ENCODE data around the gene MPHOSPH9.

The MPHOSPH9 gene

DNA sequence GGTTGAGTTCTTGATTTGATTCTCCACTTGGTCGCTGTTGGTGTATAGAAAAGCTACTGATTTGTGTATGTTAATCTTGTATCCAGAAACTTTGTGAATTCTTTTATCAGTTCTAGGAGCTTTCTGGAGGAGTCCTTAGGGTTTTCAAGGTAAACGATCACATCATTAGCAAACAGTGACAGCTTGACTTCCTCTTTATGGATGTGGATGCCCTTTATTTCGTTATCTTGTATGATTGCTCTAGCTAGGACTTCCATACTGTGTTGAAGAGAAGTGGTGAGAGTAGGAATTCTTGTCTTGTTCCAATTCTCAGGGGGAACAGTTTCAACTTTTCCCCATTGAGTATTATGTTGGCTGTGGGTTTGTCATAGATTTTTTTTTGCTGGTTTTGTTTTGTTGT lies 12.7 kb upstream of the MPHOSPH9 start:
- H3K4me3 ChIP-seq (ENCODE audit: low read depth, low read length): no peak overlapping the region
- TF ChIP-seq, protein P1, sequence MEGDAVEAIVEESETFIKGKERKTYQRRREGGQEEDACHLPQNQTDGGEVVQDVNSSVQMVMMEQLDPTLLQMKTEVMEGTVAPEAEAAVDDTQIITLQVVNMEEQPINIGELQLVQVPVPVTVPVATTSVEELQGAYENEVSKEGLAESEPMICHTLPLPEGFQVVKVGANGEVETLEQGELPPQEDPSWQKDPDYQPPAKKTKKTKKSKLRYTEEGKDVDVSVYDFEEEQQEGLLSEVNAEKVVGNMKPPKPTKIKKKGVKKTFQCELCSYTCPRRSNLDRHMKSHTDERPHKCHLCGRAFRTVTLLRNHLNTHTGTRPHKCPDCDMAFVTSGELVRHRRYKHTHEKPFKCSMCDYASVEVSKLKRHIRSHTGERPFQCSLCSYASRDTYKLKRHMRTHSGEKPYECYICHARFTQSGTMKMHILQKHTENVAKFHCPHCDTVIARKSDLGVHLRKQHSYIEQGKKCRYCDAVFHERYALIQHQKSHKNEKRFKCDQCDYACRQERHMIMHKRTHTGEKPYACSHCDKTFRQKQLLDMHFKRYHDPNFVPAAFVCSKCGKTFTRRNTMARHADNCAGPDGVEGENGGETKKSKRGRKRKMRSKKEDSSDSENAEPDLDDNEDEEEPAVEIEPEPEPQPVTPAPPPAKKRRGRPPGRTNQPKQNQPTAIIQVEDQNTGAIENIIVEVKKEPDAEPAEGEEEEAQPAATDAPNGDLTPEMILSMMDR (IDR thresholded peaks at IDR 0.05; ENCODE audit: borderline replicate concordance, insufficient read depth, low read depth, low read length): no peak

DNA sequence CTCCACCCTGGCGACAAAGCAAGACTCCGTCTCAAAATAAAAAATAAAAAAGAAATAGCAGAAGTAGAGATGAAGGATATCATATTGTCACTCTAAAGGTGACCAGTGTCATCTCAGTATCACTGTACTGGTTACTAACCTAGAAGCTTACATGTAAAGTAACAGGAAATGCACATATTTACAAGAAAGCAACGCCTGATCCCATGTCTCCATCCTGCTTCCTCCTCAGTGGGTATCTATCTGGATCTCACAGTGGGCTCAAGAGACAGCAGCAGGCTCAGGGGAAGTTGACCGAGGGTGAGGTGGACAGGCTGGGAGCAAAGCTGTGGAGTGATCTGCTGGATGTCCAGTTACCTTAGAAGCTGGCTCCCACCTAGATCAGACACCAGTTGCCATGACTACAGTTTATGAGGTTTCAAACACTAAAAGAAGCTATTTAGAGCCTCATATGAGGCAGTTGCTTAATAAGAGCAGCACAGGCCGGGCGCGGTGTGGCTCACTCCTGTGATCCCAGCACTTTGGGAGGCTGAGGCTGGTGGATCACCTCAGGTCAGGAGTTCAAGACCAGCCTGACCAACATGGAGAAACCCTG lies 10.8 kb upstream of the MPHOSPH9 start:
- TF ChIP-seq, protein P1 (IDR thresholded peaks at IDR 0.05; ENCODE audit: borderline replicate concordance, insufficient read depth, low read depth, low read length): no peak
- H3K4me3 ChIP-seq (ENCODE audit: low read depth, low read length): no peak overlapping the region

DNA sequence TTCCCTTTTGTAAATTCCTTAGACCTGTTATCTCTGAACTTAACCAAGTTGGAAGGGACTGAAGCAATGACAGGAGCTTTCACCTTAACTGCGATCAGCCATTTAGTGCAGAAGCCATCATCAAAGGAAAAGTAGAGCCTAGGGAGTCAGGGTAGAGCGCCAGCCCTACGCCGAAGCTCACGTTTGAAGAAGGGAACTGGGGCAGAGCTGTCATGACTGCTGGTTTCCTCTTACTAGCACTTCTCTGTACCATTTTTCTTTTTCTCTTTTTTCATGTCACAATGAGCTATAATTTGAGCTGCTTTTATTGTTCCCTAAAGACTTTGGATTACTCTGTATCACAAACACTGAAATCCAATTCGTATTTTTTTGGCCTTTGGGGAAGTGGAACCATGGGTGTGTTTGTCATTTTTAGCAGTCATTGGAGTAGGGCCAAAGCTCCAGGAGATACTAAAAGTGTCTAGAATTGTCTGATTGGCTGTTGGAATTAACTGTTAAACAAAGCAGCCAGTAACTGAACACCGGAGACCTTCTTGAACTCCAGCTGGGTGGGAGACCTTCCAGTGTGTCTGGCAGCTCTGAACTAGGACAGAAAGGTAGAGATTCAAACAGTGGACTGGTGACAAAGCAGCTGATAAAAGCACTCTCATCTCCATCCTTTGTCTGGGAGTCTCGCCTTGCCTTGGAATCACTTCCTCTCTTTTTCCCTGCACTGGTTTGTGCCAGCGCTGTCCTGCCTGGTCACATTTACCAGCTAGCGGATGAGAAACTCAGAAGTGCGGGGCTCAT lies 9.4 kb upstream of the MPHOSPH9 start:
- no peak overlapping the region for H3K4me3 ChIP-seq (ENCODE audit: low read depth, low read length)

DNA sequence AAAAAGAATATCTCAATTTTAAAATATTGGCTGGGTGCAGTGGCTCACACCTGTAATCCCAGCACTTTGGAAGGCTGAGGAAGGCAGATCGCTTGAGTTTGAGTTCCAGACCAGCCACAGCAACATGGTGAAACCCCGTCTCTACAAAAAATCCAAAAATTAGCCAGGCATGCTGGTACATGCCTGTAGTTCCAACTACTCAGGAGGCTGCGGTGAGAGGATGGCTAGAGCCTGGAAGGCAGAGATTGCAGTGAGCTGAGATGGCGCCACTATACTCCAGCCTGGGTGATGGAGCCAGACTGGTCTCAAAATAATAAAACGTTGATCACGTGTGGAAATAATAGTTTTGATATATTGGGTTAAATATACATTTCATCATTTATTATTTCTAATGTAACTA lies 6.0 kb upstream of the MPHOSPH9 start:
- H3K4me3 ChIP-seq (ENCODE audit: low read depth, low read length): no peak overlapping the region
- TF ChIP-seq, protein P1 (IDR thresholded peaks at IDR 0.05; ENCODE audit: borderline replicate concordance, insufficient read depth, low read depth, low read length): no peak

More for the DNA sequence above, 9.4 kb upstream of the MPHOSPH9 start:
- TF ChIP-seq, protein P1 (IDR thresholded peaks at IDR 0.05; ENCODE audit: borderline replicate concordance, insufficient read depth, low read depth, low read length): no peak

DNA sequence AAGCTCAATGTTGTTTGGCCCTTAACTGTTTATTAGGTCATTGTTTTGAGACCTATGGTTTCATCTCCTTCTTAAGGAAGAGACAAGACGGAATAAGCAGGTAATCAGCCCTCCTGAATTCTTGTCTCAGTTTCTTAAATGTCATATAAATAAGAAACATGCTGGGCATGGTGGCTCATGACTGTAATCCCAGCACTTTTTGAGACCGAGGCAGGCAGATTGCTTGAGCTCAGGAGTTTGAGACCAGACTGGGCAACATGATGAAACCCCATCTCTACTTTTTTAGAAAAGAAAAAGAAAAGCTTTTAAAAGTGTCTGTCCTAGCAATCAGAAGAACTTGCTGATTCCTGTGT lies 5.4 kb upstream of the MPHOSPH9 start:
- TF ChIP-seq, protein P1 (IDR thresholded peaks at IDR 0.05; ENCODE audit: borderline replicate concordance, insufficient read depth, low read depth, low read length): no peak

DNA sequence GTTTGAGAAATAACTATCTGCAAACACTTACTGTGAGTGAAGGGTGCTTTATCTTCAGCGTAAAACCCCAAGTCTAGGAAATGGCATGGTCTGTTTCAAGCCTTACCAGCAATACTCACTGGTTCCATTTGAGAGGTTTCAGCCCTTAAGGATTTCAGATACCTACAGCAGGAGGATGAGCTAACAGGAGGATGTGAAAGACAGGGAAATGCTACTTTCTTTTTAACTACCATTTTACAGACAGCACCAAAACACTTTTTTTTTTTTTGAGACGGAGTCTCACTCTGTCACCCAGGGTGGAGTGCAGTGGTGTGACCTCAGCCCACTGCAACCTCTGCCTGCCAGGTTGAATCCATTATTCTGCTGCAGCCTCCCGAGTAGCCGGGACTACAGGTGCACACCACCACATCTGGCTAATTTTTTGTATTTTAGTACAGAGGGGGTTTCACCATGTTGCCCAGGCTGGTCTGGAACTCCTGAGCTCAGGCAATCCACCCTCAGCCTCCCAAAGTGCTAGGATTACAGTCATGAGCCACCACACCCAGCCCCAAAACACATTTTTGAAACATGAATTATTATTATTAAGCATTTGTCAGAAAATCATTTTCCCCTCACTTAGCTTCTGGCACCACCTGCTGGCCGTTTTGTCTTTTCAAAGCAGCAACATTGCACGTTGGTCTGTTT lies 4.8 kb upstream of the MPHOSPH9 start:
- H3K4me3 ChIP-seq (ENCODE audit: low read depth, low read length): peak overlapping the region; percentile 19
- TF ChIP-seq, protein P1 (IDR thresholded peaks at IDR 0.05; ENCODE audit: borderline replicate concordance, insufficient read depth, low read depth, low read length): peak; percentile 56; the same call in 1 of the 2 replicates

More for the DNA sequence above, 5.4 kb upstream of the MPHOSPH9 start:
- H3K4me3 ChIP-seq (ENCODE audit: low read depth, low read length): no peak overlapping the region

All from GM12875 (cell line).